HG02588 (cell line): ENCODE results near the gene METTL16.
A peak's percentile ranks its signal among the peaks of the same experiment; 100 is the strongest.
"Not testable (repeated sequence)": the region's sequence is repeated elsewhere in the genome, so short reads cannot be mapped to it uniquely, and the experiment has no call there.

Experiments
- ATAC-seq: cut with Tn5 transposase; IDR thresholded peaks from one replicate; pipeline ENCODE4 v1.9.1; 2021; ENCODE audit warnings: mild to moderate bottlenecking, moderate library complexity; ENCODE audit not compliant: unreplicated experiment

The METTL16 gene, protein sequence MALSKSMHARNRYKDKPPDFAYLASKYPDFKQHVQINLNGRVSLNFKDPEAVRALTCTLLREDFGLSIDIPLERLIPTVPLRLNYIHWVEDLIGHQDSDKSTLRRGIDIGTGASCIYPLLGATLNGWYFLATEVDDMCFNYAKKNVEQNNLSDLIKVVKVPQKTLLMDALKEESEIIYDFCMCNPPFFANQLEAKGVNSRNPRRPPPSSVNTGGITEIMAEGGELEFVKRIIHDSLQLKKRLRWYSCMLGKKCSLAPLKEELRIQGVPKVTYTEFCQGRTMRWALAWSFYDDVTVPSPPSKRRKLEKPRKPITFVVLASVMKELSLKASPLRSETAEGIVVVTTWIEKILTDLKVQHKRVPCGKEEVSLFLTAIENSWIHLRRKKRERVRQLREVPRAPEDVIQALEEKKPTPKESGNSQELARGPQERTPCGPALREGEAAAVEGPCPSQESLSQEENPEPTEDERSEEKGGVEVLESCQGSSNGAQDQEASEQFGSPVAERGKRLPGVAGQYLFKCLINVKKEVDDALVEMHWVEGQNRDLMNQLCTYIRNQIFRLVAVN

DNA sequence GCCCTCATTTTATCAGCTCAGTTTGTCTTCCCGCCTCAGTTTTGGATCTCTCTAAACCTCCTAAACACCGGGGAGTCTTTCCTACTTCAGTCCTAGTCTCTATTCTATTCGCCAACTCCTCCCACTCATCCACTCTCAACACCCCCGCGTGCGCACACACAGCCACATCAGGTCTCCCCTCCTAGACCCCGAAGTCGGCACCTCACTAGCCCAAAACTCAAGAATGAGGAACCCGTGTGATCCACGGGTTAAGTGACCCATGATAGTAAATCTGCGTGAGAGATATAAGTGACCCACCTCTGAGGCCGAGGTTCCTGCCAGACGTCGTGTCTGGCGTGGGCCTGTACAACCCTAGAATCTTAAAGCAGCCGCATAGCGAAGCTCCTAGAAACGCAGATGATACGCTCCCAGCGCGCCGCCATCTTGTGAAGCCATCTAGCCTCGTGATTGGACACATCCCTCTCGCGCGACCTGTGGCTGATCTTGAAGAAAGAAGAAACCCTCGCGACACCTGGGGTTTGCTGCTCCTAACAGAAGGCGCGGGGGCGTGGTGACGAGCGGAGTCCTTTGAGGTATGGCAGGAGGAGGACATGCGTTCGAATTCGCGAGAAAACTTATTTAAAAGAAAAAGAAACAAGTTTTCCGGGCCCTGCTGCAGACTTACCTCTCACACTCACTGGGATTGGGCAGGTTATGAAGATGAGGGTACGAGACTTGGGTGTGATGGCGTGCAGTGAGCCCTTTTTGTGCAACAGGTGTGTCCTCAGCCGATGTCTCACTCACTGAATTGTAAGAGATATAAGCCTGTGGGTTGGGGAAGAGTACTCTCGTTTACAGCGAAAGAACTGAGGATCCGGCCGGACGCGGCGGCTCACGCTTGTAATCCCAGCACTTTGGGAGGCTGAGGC, at the start of gene METTL16:
TSS of gene METTL16 (minus strand) at position 427 of the 908 bp plus-strand sequence. CDS start 9,557 bp downstream, outside the sequence.
- ATAC-seq, result peak; percentile 92

DNA sequence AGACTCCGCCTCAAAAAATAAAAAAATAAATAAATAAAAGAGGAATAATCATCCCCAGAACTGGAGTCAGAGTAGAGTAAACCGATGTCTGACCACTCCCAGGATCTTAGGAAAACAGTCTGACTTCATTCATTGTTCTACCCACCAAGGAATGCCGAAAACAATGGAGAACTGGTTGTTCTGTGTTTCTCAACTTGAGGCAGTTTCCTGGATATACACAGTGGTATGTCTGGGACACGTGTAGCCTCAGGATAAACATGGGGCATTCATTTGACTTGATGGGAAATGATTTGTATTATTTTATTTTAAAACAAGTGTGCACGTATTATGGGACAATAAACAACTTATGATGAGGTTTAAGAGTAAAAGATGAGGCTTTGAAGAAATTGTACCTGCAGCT, 49.0 kb upstream of the METTL16 start:
- ATAC-seq, result no peak

DNA sequence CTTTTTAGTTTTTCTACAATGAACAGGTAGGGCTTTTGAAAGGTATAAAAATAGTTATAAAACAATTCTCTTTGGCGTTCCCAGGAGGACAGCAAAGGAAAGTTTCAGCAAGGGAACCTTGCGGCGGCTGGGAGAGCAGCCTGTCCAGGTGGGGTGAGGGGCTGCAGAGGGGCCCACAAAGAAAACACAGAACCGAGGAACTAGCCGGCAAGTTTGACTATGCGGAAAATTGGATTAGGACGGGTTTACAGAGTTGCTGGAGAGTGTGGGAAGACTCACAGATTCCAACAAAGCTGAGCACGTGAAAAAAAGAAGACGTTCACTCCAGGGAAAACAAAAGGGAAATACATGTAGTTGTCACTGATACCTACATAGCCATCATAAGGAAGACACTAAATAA, 40.2 kb upstream of the METTL16 start:
- ATAC-seq, result no peak

DNA sequence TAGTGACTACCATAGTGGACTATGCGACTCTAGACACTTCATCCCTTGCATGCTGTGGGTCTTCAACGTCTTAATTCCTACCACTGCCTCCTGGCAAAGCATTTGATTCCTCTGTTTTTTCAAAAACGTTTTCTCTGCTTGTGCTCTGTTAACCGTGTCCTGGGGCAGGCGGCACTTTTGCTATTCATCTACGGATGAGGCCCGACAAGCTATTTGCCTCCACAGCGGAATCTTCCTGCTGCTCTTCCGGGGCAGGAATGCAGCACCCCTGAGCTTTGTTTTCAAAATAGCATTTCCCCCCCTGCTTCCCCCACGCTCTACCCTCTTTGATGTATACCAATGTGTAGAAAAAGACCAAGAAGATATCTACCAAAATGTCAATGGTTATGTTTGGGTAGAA, 39.8 kb upstream of the METTL16 start:
- no peak for ATAC-seq

DNA sequence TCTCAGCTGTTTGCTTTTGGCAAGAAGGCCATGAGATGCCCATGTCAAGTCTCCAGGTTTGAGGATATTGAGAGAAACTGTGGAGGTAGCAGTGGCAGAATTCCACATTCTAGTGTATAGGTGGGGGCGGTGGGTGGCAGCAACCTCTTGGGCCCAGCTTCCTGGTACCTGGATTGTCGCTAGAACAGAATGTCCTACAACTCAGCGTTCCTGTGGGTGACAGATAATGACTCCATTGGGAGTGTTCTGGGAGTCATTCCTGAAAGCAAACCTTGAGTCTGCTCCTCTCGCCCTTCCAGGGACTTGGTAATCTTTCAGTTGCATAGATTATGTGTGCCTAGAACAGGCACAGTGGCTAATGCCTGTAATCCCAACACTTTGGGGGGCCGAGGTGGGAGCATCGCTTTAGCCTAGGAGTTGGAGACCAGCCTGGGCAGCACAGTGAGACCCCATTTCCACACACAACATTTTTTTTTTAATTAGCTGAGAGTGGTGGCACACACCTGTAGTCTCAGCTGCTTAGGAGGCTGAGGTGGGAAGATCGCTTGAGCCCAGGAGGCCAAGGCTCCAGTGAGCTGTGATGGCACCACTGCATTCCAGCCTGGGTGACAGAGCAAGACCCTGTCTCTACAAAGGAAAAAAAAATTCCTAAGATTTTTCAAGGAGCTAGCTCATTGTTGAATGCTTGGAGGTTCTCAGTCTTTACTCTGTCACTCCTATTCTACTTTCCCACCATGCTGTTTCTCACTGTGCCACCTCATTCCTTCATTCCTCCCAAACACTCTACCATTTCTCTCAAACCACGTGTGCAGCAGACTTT, 37.9 kb upstream of the METTL16 start:
- ATAC-seq, result no peak

DNA sequence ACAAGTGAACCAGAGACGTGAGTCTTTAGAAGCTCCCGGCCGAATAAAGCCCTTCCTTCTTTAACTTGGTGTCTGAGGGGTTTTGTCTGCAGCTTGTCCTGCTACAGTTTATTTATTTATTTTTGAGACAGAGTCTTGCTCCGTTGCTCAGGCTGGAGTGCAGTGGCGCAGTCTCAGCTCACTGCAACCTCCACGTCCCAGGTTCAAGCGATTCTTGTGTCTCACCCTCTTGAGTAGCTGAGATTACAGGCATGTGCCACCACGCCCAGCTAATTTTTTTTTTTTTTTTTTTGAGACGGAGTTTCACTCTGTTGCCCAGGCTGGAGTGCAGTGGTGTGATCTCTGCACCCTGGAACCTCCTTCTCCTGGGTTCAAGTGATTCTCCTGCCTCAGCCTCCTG, 36.3 kb upstream of the METTL16 start:
- ATAC-seq, result not testable (repeated sequence)

DNA sequence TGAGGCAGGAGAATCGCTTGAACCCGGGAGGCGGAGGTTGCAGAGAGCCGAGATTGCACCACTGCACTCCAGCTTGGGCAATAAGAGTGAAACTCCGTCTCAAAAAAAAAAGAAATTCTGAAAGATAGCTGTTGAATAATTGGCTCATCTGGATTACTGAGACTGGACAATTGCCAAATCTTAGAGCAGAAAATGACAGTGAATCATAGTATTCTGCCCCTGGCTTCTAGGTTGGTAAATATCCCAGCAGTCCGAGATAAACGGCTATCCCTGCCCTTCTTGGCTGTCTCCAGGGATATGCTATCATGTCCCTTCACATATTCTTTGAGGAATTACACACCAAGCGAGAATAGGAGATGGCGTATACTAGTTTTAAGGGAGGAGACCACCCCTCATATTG, 35.5 kb upstream of the METTL16 start:
- no peak for ATAC-seq

DNA sequence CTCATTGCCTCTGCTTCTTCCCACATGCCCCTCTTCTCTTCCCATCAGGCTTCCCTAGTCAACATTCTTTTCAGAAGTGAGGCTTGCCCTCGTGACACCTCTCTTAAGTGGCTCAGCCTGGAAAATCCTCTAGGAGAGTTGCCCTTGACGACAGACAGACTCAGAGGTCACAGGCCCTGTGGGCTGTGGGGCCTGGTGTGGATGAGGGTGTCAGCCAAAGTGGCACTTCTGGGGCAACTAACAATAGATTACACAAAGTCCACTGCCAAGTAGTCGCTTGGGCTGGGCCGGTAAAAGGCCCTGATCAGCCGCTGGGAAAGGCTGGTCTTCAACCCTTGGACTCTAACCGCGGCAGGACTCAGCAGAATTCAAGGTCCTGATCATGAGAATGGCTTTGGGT, 33.7 kb upstream of the METTL16 start:
- no peak for ATAC-seq

DNA sequence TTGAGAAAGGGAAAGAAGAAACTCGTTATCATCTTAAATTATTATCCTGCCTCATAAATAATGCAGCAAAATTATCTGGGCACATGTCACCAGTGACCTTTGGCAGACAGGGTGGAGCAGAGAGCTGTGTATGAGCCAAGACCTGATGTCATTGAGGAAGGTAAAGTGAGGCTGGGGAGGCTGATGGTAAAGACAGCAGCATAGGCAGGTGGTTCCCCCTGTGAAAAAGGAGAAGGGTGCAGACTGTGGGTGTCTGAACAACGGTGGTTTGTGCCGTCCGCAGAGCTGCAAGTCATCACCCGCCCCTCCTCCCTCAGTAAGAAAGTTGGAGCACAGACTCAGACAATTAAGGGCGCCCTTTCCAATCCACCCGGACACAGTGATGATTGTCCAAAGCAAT, 30.8 kb upstream of the METTL16 start:
- ATAC-seq, result no peak

DNA sequence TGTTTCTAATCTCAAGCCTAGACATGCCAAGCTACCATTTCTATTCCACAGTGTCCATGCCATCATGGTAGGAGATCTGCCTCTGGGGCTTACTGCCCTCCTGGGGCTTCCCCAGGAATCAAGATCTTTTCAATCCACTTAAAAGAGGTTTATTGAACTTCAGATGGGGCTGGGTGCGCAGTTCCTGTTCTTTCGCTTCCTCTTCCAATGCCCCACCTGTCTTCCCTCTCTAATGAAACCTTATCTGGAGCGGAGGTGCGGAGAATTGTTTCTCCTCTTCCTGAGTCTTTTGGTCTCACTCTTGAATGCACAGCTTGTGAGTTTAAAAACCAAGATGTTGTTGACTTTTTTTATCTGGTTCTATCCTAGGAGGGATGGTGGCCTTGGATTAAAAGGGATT, 30.4 kb upstream of the METTL16 start:
- no peak for ATAC-seq

DNA sequence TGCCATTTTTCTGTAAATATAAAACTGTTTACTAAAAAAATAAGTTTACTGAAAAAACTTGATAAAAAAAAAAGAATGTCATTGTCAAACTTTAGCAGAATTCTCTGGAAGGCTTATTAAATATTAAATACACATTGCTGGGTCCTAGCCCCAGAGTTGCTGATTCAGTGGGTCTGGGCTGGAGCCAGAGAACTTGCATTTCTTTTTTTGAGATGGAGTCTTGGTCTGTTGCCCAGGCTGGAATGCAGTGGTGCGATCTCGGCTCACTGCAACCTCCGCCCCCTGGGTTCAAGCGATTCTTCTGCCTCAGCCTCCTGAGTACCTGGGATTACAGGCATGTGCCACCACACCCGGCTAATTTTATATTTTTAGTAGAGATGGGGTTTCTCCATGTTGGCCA, 25.9 kb upstream of the METTL16 start:
- not testable (repeated sequence) for ATAC-seq

DNA sequence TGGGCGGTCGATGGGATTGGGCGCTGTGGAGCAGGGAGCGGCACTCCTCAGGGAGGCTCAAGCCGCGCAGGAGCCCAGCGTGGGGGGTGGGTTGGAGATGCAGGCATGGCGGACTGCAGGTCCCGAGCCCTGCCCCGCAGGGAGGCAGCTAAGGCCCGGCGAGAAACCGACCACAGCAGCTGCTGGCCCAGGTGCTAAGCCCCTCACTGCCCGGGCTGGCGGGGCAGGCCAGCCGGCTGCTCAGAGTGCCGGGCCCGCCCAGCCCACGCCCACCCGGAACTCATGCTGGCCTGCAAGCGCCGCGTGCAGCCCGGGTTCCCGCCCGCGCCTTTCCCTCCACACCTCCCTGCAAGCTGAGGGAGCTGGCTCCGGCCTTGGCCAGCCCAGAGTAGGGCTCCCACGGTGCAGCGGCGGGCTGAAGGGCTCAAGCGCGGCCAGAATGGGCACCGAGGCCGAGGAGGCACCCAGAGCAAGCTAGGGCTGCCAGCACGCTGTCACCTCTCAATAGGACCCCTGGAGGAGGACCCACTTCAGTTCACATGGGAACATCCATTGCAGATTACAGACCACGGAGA, 20.5 kb upstream of the METTL16 start:
- ATAC-seq, result no peak

DNA sequence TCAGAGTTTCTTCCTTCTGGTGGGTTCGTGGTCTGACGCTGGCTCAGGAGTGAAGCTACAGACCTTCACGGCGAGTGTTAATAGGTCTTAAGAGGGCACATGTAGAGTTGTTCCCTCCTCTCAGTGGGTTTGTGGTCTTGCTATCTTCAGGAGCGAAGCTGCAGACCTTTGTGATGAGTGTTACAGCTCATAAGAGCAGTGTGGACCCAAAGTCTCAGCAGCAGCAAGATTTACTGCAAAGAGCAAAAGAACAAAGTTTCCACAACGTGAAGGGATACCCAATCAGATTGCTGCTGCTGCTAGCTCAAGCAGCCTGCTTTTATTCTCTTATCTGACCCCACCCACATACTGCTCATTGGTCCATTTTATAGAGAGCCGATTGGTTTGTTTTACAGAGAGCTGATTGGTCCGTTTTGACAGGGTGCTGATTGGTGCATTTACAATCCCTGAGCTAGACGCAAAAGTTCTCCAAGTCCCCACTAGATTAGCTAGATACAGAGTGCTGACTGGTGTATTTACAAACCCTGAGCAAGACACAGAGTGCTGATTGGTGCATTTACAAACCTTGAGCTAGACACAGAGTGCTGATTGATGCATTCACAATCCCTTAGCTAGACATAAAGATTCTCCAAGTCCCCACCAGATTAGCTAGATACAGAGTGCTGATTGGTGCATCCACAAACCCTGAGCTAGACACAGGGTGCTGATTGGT, 19.7 kb upstream of the METTL16 start:
- ATAC-seq, result not testable (repeated sequence)

DNA sequence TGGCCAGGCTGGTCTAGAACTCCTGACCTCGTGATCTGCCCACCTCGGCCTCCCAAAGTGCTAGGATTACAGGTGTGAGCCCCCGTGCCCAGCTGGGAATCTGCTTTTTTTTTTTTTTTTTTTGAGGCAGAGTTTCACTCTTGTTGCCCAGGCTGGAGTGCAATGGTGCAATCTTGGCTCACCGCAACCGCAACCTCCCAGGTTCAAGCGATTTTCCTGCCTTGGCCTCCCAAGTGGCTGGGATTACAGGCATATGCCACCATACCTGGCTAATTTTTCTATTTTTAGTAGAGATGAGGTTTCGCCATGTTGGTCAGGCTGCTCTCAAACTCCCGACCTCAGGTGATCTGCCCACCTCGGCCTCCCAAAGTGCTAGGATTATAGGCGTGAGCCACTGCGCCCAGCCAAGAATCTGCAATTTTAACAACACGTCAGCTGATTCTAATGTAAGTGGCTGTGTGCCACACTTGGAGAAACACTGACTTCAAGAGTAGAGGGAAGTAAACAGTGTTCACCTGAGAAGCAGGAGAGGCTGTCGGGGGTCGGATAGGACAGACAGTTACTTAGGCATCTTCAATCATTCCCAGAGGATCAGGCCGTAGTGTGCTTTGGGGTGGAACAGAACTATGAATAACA, 10.2 kb upstream of the METTL16 start:
- not testable (repeated sequence) for ATAC-seq

DNA sequence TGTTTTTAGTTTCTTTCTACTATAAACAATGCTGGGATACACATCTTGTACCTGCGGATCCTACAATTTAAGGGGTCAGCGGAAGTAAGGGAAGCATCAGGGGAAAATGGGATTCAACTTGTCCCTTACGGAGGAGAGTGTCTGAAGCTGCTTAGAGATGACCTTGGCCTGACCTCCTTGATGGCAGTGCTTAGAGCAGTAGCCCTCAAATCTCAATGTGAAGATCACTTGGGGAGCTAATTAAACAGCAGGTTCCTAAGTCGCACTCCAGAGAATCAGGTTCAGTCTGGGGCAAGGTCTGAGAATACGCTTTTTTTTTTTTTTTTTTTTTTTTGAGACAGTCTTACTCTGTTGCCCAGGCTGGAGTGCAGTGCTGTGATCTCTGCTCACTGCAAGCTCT, 9.6 kb upstream of the METTL16 start:
- ATAC-seq, result no peak

DNA sequence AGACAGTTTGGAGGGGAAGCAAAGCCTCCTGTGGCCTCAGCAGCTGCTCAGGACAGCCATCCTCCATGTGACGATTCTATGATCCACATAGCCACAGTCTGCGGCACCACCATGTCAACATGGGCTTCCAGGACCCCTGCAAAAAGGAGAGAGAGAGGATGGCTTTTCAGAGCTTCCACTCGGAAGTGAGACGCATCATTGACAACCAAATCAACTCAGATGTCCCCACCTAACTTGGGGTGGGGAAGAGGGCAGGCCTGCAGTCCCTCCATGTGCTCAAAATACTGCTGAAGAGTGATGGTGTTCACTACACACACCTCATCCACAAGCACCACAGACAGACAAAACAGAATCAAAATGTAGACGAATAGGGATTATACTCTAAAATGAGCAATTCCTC, 5.9 kb upstream of the METTL16 start:
- ATAC-seq, result no peak

DNA sequence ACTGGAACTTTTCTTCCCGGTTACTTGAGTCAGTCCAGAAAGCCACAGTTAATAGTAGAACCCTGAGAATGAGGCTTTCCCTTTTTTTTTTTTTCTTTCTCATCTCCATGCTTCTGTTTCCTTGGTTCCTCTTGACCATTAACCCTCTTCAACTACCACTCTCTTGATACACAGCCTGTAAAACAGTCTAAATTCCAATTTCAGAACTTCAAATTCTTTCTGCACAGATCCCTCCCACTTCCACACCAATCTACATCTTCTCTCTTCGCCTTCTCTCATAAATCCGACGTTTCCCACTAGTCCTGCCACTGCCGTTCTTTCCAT, 588 bp downstream of the METTL16 start:
- no peak for ATAC-seq

DNA sequence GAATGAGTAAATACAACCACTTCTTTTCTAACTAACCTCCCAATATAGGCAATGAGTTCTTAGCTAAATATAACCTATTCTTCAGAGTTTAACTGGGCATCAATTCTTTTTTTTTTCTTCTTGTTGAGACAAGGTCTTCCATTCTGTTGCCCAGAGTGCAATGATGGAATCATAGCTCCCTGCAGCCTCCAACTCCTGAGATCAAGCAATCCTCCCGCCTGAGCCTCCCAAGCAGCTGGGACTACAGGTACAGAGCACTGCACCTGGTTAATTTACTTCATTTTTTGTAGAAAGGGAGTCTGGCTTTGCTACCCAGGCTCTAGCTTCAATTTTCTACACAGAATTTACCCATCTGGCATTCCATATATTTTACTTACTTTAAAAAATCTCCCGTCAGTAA, 1.1 kb downstream of the METTL16 start:
- no peak for ATAC-seq

DNA sequence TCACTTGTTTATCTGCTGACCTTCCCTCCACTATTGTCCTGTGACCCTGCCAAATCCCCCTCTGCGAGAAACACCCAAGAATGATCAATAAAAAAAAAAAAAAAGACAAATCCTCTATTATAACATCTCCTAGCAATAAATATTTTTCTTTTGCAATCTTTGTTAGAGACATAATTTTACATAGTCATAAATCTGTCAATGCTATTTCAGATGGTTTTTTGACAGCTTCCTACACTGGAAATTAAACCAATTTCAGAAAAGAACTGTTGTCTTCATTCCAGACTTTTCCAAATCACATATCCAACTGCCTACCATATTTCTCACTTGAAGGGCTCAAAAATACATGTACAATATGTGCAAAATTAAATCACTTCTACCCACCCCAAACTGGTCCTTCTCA, 3.7 kb downstream of the METTL16 start:
- ATAC-seq, result no peak
